Glomerular visceral epithelial cell (primary cell): Measurements from ENCODE around the gene SPATC1L.

ENCODE experiments used
- DNase-seq: peaks from one replicate; pipeline ENCODE4 v3.0.0-alpha.2; 2016; ENCODE audit errors: extremely low spot score

Gene SPATC1L

DNA sequence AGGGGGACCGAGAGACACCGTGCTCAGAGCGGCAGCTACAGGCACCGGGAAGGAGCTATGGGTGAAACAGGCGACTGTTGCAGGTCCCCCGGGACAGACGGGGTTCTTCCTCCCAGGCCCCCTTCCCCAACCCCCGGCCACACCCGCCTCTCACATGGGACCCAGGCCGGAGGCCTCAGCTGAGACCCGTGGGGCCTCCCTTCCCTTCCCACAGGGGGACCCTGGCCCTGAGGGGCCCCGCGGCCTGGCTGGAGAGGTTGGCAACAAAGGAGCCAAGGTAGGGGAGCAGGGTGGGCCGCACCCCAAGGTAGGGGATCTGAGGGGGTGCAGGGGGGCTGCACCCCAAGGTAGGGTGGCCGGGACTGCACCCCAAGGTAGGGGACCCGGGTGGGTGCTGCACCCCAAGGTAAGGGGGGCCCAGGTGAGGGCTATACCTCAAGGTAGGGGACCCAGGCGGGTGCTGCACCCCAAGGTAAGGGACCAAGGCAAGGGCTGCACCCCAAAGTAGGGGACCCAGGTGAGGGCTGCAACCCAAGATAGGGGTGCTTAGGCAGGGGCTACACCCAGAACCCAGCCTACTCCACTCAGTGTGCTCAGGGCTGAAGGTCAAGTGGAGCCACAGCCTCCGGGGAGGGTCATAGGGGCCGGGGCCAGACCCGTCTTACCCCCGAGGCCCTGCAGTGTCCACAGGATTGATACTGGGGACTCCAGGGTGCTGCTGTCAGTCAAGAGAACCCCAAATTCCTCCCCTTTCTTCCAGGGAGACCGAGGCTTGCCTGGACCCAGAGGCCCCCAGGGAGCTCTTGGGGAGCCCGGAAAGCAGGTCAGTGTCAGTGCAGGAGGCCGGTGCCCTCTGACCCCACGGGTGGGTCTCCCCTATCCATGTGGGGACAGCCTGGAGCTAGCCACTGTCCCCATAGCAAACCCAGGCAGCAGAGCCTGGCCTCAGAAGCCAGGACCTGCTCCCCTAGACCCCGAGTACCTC, 63.7 kb downstream of the SPATC1L start:
- no peak for DNase-seq

DNA sequence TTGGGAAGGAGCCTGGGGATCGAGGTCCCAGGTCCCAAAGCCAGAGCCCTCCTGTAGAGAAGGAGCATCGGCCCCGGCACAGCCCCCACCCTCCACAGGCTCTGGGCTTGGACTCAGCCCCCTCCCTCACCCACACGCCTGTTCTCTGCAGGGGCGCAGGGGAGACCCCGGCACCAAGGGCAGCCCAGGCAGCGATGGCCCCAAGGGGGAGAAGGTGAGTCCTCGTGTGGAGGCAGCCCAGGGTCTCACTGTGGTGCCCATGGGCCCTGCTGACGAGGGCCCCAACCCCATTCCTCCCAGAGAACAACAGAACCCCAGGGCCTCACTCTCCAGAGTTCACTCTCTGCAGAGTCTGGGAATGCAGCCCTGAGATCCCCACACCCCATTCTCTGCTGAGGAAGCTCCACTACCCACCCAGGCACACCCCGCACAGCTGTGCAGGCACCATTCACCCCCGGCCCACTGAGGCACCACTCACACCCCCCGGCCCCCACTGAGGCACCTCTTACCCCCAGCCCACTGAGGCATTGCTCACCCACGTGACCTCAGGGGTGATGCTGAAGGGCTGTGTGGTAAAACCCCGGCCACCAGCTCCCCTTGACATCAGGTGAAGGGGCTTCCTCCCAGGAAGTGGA, 64.5 kb downstream of the SPATC1L start:
- no peak for DNase-seq

DNA sequence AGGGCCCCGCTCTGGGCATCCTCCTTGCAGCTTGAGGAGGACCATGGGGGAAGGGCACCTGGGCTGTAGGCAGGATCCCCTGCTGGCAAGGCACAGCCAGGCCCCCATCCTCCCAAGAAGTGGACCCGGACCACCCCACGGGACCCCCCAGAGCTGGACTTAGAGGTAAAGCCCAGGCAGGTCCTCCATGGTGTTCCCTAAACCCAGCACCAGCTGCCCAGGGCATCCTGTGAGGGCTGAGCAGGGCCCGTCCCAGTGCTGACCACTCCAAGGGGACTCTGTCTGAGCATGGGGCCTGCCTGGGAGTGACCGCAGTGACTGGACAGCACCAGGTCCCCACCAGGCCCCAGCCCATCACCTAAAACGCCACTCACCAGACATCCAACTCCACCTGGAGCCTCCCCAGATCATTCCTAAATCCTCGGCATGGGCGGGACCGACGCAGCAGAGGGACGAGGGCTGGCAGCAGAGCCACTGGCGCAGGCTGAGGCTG, 65.1 kb downstream of the SPATC1L start:
- DNase-seq = no peak

- no peak for DNase-seq
Observed at GRCh38 chr21:46118316-46119143, 65.7 kb downstream of the SPATC1L start.

GRCh38 chr21:46117586-46118315, 66.5 kb downstream of the SPATC1L start:
- no peak for DNase-seq

- peak; percentile 24 for DNase-seq
Observed at GRCh38 chr21:46116776-46117585, 67.3 kb downstream of the SPATC1L start.

- no peak for DNase-seq
Observed at GRCh38 chr21:46116189-46116775, 68.0 kb downstream of the SPATC1L start.

DNA sequence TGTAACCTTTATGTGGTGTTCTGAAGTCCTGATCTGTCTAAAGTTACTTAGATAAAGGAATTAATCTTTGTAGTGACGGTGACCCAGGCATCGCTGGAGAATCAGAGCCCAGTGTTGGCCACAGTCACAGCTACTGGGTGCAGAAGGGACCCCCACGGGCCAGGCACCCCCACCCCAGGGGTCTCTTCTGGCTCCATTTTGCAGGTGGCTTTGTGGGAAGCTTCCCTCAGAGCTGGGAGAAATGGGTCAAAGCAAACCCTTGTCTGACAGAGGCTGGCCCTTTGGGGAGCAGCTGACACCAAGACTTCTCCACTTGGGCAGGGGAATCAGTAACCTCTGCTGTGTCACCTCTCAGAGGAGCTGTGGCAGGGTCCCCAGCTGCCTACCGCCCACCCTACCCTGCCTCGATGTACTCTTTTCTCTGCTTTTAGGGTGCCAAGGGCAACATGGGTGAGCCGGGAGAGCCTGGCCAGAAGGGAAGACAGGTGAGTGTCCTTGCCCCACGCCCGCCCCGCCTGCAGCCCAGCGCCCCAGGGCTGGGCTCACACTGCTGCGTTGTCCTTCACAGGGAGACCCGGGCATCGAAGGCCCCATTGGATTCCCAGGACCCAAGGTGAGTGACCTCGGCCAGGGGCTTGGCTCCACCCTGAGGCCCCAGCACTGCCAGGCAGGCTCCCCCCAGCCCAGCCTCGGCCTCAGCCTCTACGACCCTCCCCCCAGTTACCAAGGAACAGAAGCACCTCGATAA, 68.6 kb downstream of the SPATC1L start:
- DNase-seq = no peak

DNA sequence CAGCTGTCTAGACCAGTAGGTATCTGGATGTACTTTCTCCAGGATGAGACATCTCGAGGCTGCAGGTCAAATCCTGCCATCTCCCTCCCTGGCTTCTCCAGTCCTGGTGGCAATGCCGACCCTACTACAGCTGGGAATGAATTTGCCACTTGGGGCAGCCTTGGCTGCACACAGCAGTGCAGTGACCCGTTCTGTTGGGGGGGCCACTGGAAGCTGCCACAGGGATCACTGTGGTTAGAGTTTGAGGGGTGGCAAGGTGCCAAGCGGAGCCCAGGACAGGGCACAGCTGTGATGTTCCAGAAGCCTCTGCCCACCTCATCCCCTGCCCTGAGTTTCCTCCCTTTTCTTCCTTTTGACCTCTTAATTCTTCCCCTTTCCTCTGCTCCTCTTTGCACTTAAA, 69.3 kb downstream of the SPATC1L start:
- no peak for DNase-seq

- no peak for DNase-seq
Observed at GRCh38 chr21:46113497-46114176, 70.6 kb downstream of the SPATC1L start.

GRCh38 chr21:46112725-46113215, 71.5 kb downstream of the SPATC1L start:
- no peak for DNase-seq

DNA sequence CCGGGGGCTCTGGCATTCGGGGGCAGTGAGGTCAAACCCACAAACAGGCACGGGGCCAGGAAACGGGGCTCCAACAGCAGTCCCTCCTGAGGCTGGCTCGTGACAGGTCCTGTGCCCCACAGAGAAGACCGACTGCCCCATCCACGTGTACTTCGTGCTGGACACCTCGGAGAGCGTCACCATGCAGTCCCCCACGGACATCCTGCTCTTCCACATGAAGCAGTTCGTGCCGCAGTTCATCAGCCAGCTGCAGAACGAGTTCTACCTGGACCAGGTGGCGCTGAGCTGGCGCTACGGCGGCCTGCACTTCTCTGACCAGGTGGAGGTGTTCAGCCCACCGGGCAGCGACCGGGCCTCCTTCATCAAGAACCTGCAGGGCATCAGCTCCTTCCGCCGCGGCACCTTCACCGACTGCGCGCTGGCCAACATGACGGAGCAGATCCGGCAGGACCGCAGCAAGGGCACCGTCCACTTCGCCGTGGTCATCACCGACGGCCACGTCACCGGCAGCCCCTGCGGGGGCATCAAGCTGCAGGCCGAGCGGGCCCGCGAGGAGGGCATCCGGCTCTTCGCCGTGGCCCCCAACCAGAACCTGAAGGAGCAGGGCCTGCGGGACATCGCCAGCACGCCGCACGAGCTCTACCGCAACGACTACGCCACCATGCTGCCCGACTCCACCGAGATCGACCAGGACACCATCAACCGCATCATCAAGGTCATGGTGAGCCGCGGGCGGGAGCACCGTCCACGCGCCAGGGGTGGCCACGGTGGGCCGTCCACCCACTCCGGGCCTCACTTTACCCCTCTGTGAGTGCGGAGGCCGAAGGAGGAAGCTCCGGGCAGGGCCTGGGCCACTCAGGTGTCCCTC, 72.2 kb downstream of the SPATC1L start:
- DNase-seq = no peak

GRCh38 chr21:46111193-46111571, 73.1 kb downstream of the SPATC1L start:
- no peak for DNase-seq
